HG02981 (cell line): ENCODE data around the gene GSTO2.
A peak's percentile ranks its signal among the peaks of the same experiment; 100 is the strongest.
"Not testable (repeated sequence)": the region's sequence is repeated elsewhere in the genome, so short reads cannot be mapped to it uniquely, and the experiment has no call there.

Source experiments
- ATAC-seq: cut with Tn5 transposase; IDR thresholded peaks from one replicate; pipeline ENCODE4 v1.9.1; 2021; ENCODE audit warnings: mild to moderate bottlenecking, moderate library complexity; ENCODE audit not compliant: unreplicated experiment

The GSTO2 gene

GRCh38 chr10:104268713-104269645 lies at the start of gene GSTO2:
GSTO2 (plus strand) TSS chr10:104269184; CDS start chr10:104274916, 5,732 bp downstream.
- ATAC-seq: peak; percentile 99

DNA sequence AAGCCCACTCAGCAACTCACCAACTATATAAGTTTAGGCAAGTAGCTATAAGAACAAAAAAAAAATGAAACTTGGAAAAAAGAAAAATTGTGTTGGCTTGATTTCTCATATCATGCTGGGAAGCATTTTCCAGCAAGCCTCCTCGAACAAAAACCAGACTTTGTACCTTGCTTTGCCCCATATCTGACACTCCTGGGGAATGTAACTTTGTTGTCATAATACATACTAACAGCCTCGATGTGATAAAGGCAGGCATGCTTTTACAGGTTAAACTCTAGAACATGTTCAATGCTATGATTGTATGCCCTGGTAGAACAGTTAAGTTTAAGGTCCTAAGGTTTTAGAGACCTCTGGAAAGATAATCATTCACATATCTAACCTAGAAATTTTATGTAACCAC lies 48.5 kb upstream of the GSTO2 start:
- ATAC-seq: no peak

- no peak for ATAC-seq
Observed at GRCh38 chr10:104223304-104223703, 45.7 kb upstream of the GSTO2 start.

DNA sequence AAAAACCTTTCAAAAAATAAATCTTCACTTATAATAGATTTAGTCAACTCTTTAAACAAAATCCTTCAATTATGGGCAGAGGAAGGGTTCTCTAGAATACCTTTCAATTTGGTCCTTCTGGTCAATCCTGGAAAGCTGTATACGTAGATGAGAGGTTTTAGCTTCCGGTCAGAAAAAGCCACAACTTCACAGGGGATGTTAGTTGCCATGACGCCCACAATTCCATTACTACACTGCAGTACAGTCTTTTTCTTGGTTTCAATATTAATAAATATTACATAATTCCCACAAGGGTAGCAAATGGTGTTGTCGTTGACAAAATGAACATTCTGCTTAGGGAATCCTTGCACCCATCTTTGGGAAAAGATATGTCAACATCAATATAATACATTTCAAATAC lies 38.5 kb upstream of the GSTO2 start:
- ATAC-seq: no peak

DNA sequence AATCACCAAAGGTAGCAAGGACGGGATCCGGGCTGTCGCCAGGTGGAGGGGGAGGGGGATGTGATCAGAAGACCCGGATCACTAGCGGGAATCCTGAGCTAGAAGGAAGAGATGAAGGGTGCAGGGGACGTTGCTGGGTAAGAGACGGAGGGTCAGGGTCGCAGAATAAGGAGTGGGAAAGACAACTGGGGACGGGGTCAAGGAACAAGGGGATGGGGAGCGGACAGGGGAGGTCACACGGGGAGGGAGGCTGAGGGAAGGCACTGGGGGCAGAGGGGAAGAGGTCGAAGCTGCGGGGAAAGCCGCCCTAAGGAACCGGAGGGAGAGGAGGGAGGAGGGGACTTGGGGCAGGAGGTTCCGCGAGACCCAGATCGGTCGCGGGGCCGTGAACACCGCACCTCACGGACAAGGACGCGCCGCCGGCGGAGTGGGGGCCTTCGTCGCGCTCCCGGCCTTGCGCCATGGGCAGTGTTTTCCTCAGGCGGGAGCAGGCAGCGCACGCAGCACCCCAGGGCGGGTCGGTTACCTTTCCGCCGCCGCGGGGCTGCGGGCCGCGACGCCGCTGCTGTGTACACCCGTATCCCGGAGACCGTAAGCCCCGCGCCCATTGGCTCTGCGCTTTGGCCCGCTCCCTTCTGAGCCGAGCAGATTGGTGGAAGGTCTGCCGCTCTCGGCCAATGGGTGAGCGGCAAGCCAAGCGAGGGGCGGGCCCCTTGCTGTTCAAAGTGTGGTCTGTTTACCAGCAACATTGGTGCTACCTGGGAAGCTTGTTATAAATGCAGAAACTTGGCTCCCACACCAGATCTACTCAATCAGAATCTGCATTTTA lies 37.0 kb upstream of the GSTO2 start, which contains the start of gene CFAP43:
CFAP43 (minus strand) TSS at position 581 of the 829 bp plus-strand sequence; CDS start at position 463, 118 bp downstream.
- peak; percentile 100 for ATAC-seq

DNA sequence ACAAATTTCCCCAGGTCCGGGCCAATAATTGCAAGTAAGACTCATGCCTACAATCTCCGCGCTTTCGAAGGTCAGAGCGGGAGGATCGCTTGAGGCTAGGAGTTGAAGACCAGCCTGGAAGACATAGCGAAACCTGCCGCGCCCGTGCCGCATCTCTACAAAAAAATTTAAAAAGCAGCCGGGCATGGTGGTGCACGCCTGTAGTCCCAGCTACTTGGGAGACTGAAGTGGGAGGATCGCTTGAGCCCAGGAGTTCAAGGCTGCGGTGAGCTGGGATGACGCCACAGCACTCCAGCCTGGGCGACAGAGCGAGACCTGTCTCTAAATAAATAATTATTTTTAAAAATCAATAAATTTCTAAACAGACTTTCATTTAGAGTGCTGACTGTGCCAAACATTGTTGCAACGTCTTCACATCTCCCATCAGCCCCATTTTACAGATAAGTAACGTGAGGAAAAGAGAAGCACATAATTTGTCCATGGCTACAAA lies 36.3 kb upstream of the GSTO2 start:
- ATAC-seq: peak; percentile 4

- no peak for ATAC-seq
Observed at GRCh38 chr10:104233817-104234216, 35.2 kb upstream of the GSTO2 start.

DNA sequence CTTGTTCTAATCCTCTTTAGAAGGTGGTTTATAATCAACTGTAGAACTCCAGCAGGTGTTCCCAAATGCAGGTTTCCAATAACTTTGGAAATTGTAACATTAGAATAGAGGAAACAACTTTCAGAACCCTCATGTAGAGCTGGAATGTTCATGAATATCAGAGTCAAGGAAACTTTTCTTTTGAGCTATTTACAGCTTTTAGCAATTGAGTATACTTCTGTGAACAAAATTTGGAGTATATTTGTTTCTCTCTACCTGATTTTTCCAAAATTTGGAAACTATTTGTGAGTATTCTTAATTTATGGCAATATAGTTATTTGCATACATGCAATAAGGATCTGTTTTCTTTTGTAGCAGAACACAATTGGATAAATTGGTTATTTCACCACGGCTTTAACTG lies 34.0 kb upstream of the GSTO2 start:
- no peak for ATAC-seq

GRCh38 chr10:104235801-104236200 lies 33.2 kb upstream of the GSTO2 start:
- ATAC-seq: no peak

DNA sequence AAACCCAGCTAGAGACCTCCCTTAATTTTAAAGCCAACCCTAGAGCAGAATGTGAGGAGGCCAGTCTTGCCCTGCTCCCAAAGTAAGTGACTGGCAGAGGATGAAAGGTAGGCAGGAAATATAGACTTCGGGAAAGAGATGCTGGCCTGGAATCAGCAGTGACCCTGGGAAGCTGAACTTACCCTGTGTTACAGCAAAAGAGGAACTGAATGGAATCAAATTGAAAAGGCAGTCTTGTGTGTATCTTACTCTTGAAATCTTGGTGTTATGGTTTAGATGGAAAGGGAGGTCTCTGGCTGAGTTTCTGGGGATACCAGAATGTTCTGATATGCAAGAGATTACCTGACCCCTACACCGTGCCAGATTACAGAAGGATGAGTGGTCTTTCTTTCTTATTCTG lies 28.9 kb upstream of the GSTO2 start:
- ATAC-seq: no peak

DNA sequence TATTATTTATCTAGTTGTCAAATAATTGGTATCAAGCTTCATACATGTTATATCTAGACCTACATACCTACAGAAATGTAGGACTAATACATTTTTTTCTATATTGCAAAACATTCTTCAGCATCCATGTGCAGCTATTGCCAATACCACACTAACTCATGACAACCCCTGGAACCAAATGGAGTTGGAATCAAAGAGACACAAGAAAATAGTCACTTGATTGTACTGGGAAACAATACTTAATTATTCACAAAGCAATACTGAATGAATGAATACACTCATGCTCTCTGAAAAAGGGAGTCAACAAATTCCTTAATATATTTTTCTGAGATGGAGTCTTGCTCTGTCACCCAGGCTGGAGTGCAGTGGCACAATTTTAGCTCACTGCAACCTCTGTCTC lies 26.4 kb upstream of the GSTO2 start:
- ATAC-seq: no peak

- not testable (repeated sequence) for ATAC-seq
Observed at GRCh38 chr10:104243009-104243408, 26.0 kb upstream of the GSTO2 start.

- no peak for ATAC-seq
Observed at GRCh38 chr10:104243512-104243911, 25.5 kb upstream of the GSTO2 start.

DNA sequence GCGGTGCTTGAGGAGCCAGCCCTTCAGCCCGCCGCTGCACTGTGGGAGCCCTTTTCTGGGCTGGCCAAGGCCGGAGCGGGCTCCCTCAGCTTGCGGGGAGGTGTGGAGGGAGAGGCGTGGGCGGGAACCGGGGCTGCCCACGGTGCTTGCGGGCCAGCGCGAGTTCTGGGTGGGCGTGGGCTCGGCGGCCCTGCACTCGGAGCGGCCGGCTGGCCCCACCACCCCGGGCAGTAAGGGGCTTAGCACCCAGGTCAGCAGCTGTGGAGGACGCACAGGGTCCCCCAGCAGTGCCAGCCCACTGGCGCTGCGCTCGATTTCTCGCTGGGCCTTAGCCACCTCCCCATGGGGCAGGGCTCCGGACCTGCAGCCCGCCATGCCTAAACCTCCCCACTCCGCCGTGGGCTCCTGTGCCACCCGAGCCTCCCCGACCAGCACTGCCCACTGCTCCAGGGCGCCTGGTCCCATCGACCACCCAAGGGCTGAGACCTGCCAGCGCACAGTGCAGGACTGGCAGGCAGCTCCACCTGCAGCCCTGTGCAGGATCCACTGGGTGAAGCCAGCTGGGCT lies 23.8 kb upstream of the GSTO2 start:
- no peak for ATAC-seq

GRCh38 chr10:104246976-104247375 lies 22.0 kb upstream of the GSTO2 start:
- no peak for ATAC-seq

- no peak for ATAC-seq
Observed at GRCh38 chr10:104247513-104248146, 21.4 kb upstream of the GSTO2 start.

- not testable (repeated sequence) for ATAC-seq
Observed at GRCh38 chr10:104248931-104249330, 20.1 kb upstream of the GSTO2 start.

DNA sequence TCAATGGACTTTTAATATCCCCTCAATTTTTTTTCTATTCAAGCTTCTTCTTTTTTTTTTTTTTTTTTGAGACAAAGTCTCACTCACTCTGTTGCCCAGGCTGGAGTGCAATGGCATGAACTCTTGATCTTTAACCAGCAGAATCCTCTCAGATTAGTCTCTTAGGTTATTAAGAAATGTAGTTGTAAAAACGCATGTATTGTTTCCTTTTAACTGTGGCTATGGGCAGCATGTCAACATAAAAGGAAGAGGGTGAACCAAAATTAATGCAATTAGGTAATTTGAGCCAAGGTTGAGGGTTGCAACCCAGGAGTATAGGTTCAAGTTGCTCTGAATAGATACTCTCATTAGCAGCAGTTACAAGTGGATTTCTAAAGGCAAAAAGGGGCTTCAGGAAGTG lies 18.6 kb upstream of the GSTO2 start:
- ATAC-seq: no peak

DNA sequence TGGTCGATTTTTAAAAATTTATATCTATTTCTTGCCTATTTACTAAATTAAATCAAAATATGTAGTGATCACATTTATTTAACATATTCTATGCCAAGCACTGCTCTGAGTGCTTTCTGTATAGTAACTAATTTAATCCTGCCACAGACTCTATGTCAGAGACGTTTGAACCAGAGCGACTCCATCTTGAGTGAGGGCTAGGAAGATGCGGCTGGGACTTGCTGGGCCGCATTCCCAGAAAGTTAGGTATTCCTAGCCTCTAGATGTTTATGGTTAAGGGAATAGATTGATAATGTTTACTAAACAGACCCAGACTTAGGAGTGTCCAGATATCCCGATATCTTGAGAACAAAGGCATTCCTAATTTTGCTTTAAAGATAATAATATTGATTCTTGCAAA lies 17.5 kb upstream of the GSTO2 start:
- ATAC-seq: no peak

GRCh38 chr10:104252368-104252767 lies 16.6 kb upstream of the GSTO2 start:
- ATAC-seq: no peak

DNA sequence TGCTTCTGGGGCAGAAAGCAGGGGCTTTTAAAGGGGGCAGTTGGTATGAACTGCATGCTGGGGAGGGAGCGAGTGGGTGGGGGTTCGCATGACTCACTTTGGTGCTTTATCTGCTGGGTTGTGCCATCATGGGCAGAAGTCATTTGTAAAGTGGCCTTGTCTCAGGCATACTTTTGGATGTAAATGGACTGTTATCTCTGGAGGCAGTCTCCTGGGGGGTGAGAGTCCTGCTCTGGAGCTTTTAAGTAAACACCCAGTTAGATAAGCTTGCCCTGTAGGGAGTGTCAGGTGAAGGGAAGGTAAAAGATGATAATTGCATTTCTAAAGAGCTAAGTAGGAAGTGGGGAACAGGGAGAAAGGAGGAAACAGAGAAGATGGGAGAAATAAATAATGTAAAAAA lies 15.9 kb upstream of the GSTO2 start:
- ATAC-seq: no peak
